Fibroblast of lung (primary cell): ENCODE measurements around the gene NOB1. TPM values are rescaled to one million over a fixed set of nuclear protein-coding genes. Genes with fewer than 3 reads are reported as not detected.

Source experiments
- DNase-seq, 2 donors: peaks; one replicate each; pipeline versions ENCODE4 v3.0.0 to v3.0.0-alpha.2; 2010; ENCODE audit warnings: low read depth in 2 of 2
- H2AFZ ChIP-seq: 2 replicates; pipeline ENCODE4 v1.5.1; 2012; ENCODE audit warnings: low read length, control low read depth, inconsistent platforms
- H3K27ac ChIP-seq: 2 replicates; pipeline ENCODE4 v1.5.1; 2011; ENCODE audit warnings: low read length, control low read depth; ENCODE audit not compliant: insufficient read depth
- H3K27me3 ChIP-seq: 2 replicates; pipeline ENCODE4 v1.5.1; 2011; ENCODE audit warnings: mild to moderate bottlenecking, low read length; ENCODE audit not compliant: control insufficient read depth, insufficient read depth
- H3K36me3 ChIP-seq: 2 replicates; pipeline ENCODE4 v1.5.1; 2011; ENCODE audit warnings: low read length; ENCODE audit not compliant: control insufficient read depth, insufficient read depth
- H3K4me1 ChIP-seq: 2 replicates; pipeline ENCODE4 v1.5.1; 2011; ENCODE audit warnings: low read length; ENCODE audit not compliant: control insufficient read depth, insufficient read depth; ENCODE audit errors: extremely low read depth
- H3K4me2 ChIP-seq: 2 replicates; pipeline ENCODE4 v1.5.1; 2011; ENCODE audit warnings: low read length, control low read depth; ENCODE audit not compliant: insufficient read depth; ENCODE audit errors: extremely low read depth
- H3K4me3 ChIP-seq, 4 experiments: fragments of 200-600 bp in 1 of 4; sonication (generic) in 1 of 4; replicated peaks in 1 of 4; 2 replicates each; pipeline ENCODE4 v1.5.1; 2011 to 2016; ENCODE audit warnings: low read length in 4 of 4, low read depth in 3 of 4, mild to moderate bottlenecking in 3 of 4, control low read depth in 2 of 4, inconsistent platforms in 1 of 4, mixed read lengths in 1 of 4; ENCODE audit not compliant: insufficient read depth in 1 of 4; ENCODE audit errors: control extremely low read depth in 1 of 4
- H3K79me2 ChIP-seq: 2 replicates; pipeline ENCODE4 v1.5.1; 2012; ENCODE audit warnings: mild to moderate bottlenecking, low read length, inconsistent platforms; ENCODE audit not compliant: control insufficient read depth, insufficient read depth
- H3K9ac ChIP-seq: 2 replicates; pipeline ENCODE4 v1.5.1; 2011; ENCODE audit warnings: mild to moderate bottlenecking, low read length, control low read depth; ENCODE audit not compliant: insufficient read depth
- H3K9me3 ChIP-seq: 2 replicates; pipeline ENCODE4 v1.5.1; 2012; ENCODE audit warnings: low read depth, low read length; ENCODE audit not compliant: control insufficient read depth, insufficient read depth
- H4K20me1 ChIP-seq: 2 replicates; pipeline ENCODE4 v1.5.1; 2011; ENCODE audit warnings: low read length; ENCODE audit not compliant: control insufficient read depth, insufficient read depth; ENCODE audit errors: extremely low read depth
- CTCF ChIP-seq, 2 donors: IDR thresholded peaks in 1 of 2; conservative IDR thresholded peaks in 1 of 2; 1 replicate in 1 of 2; 2 replicates in 1 of 2; pipeline ENCODE4 v1.5.1; 2011 to 2012; ENCODE audit warnings: low read length in 2 of 2, control low read depth in 1 of 2, inconsistent platforms in 1 of 2, low read depth in 1 of 2, mild to moderate bottlenecking in 1 of 2
- EZH2 ChIP-seq: IDR thresholded peaks from 2 replicates; pipeline ENCODE4 v1.5.1; 2012; ENCODE audit warnings: low read length, control low read depth, mild to moderate bottlenecking; ENCODE audit errors: missing control alignments
- polyA plus RNA-seq, 2 donors: library from polyadenylated mRNA; depleted of rRNA in 1 of 2; stranded (reverse) in 1 of 2; unstranded in 1 of 2; fragments of >200 nt; gene quantifications; 2 replicates each; pipeline ENCODE4 v1.2.1, GENCODE V29; 2011 to 2012; ENCODE audit warnings: missing spikeins in 1 of 2
- total RNA-seq: library from RNA; depleted of rRNA; stranded (reverse); fragments of >200 nt; gene quantifications from 2 replicates; pipeline ENCODE4 v1.2.1, GENCODE V29; 2014

The NOB1 gene
- total and polyA plus RNA-seq, 2 donors (not counting 1 experiment from before 2014, with no cell fraction given) = 25.1 to 45.0 TPM

DNA sequence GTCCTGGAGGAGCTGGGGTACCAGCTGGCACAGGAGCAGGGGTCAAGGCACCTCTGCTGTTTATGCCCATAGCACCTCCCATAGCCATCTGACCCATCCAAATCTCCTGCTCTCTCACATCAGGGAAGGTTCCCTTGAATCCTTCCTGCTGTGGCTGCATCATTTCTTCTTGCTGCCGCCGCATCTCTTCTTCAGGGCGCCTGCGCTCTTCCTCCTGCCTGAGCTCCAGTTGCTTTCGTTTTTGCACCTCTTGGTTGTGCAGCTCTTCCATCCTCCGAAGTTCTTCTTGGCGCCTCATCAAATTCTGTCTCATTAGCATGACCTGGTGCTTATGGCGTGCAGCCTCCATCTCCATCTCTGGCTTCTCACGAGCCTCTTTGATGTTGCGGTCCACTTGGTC, 2.0 kb upstream of the NOB1 start:
- no peak overlapping the region for H3K27ac ChIP-seq
- peaks cover 6% of the 10 kb centered on the region for H3K4me1 ChIP-seq
- no peak for DNase-seq
- no peaks in the 10 kb centered on the region for H4K20me1 ChIP-seq
- H3K9me3 ChIP-seq = no peaks in the 10 kb centered on the region
- H3K9ac ChIP-seq = no peak overlapping the region
- H3K36me3 ChIP-seq = no peaks in the 10 kb centered on the region
- peaks cover 28% of the 10 kb centered on the region for H3K79me2 ChIP-seq
- H2AFZ ChIP-seq = no peak overlapping the region
- TF ChIP-seq CTCF (conservative IDR thresholded peaks at IDR 0.05 in 1 of 2, IDR thresholded peaks at IDR 0.05 in 1 of 2; ENCODE audit: low read depth in 1 of 2, low read length in 2 of 2) (no peak), EZH2 (no peak)
- H3K4me2 ChIP-seq = no peak overlapping the region
- H3K27me3 ChIP-seq = no peaks in the 10 kb centered on the region
- no peak overlapping the region for H3K4me3 ChIP-seq

DNA sequence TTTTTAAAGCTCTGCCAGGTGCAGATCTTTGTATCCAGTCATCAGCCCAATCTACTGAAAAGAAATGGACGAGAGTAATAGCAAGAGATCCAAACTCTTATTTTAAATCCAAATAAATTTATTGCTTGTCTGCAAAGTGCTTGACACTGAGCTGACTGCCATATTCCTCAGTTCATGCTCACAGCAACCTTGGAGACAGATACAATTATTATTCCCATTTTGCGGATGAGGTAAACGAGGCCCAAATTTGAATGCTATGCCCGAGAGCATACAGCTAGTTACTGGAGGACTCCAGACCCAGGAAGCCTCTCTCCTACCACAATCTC, 620 bp downstream of the NOB1 start:
- H3K79me2 ChIP-seq = peaks cover 33% of the 10 kb centered on the region
- TF ChIP-seq CTCF (conservative IDR thresholded peaks at IDR 0.05 in 1 of 2, IDR thresholded peaks at IDR 0.05 in 1 of 2; ENCODE audit: low read depth in 1 of 2, low read length in 2 of 2) (no peak), EZH2 (no peak)
- H2AFZ ChIP-seq = peak overlapping the region; percentile 98
- no peaks in the 10 kb centered on the region for H4K20me1 ChIP-seq
- peaks cover 2% of the 10 kb centered on the region for H3K36me3 ChIP-seq
- peak overlapping the region; percentile 92 for H3K9ac ChIP-seq
- H3K27me3 ChIP-seq = no peaks in the 10 kb centered on the region
- H3K4me1 ChIP-seq = peaks cover 6% of the 10 kb centered on the region
- peak overlapping the region; percentile 92 for H3K4me2 ChIP-seq
- no peak for DNase-seq
- no peaks in the 10 kb centered on the region for H3K9me3 ChIP-seq
- peak overlapping the region; percentile 81 to 100 (median 97) for H3K4me3 ChIP-seq
- H3K27ac ChIP-seq = peak overlapping the region; percentile 79

GRCh38 chr16:69748694-69749345, 5.9 kb downstream of the NOB1 start:
- no peaks in the 10 kb centered on the region for H3K27me3 ChIP-seq
- H4K20me1 ChIP-seq = no peaks in the 10 kb centered on the region
- no peak overlapping the region for H3K9ac ChIP-seq
- no peak overlapping the region for H3K27ac ChIP-seq
- TF ChIP-seq EZH2 (no peak), CTCF (conservative IDR thresholded peaks at IDR 0.05 in 1 of 2, IDR thresholded peaks at IDR 0.05 in 1 of 2; ENCODE audit: low read depth in 1 of 2, low read length in 2 of 2) (no peak)
- H3K36me3 ChIP-seq = peaks cover 35% of the 10 kb centered on the region
- no peak overlapping the region for H3K4me3 ChIP-seq
- peaks cover 4% of the 10 kb centered on the region for H3K4me1 ChIP-seq
- no peaks in the 10 kb centered on the region for H3K9me3 ChIP-seq
- H3K79me2 ChIP-seq = peaks cover 24% of the 10 kb centered on the region
- H2AFZ ChIP-seq = no peak overlapping the region
- H3K4me2 ChIP-seq = no peak overlapping the region
- DNase-seq = no peak
